ENCODE results near the gene TUSC2.
A peak's percentile ranks its signal among the peaks of the same experiment; 100 is the strongest.

The TUSC2 gene

DNA sequence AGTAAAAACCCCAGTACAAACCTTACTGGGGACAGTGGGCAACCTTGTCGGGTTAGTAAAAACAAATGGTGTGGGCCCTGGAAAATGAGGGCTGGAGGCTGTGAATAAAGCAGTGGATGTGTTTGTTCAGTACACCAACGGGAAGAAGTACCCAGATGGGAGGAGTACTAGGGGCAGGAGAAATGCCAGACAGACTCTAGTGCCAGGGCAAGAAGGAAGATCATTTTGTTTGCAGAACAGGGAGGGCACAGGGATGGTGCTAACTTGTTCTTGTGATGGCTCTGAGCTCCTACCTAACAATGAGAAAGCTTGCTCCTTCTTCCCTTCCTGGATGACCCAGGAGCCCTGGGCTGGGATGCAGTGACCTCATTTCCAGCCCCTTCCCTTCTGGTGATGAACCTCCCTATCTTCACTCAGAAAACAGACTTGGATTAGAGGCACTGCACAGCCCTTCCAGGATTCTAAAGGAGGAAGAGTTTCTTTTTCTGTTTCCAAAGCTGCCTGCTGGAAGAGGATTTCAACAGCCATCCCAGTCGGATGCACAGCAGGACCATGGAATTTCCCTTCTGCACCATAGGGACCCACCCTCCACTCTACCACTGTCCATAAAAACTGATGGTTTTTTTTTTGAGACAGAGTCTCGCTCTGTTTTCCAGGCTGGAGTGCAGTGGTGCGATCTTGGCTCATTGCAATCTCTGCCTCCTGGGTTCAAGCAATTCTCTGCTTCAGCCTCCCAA lies 6.5 kb upstream of the TUSC2 start:
- DNase-seq = no peak

DNA sequence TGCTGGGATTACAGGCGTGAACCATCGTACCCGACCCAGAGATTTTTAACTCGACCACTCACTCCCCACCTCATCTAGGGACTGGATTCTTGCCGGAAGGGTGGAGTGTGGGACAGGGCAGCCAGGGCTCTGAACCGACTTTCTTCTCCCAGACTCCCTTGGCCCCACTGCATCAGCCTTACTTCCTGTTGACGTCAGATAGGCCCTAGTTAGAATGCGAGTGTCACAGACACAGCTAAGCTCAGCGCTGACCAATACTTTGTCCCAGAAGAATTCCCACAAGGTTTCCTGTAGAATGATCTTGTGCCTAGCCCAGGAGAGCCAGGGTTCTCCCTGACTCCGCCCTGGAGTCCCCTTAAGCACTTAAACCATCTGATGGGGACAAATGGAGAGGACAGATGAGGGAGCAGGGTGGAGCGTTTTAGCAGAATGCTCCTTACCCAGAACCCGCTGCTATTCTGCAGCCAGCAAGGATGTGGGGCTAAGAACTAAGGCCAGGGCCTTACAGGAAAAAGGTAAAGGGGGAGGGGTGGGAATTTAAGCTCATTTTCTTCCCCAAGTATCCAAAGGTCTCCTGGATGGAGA lies 5.8 kb upstream of the TUSC2 start:
- no peak for DNase-seq

DNA sequence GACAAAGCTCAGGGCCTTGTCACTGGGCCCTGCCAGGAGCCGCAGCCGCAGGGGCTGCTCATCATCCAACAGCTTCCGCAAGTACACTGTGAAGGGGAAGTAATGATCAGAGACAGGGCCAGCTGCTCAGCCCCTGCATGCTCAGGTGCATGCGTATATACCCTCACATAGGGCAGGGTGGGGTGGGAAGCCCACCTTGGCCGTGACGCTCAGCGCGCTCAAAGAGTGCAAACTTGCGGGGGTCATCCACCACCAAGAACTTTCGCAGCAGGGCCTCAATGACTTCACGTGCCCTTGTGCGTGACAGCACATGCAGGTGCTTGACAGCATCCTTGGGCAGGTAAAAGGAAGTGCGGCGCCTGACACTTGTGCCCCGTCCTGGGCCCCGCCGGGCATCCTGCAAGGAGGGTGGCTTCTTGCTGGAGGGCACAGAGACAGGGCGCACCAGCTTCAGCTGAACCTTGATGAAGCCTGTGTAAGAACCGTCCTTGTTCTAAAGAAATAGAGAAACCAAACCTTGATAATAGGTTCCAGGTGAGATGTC lies 3.4 kb upstream of the TUSC2 start:
- no peak for DNase-seq

DNA sequence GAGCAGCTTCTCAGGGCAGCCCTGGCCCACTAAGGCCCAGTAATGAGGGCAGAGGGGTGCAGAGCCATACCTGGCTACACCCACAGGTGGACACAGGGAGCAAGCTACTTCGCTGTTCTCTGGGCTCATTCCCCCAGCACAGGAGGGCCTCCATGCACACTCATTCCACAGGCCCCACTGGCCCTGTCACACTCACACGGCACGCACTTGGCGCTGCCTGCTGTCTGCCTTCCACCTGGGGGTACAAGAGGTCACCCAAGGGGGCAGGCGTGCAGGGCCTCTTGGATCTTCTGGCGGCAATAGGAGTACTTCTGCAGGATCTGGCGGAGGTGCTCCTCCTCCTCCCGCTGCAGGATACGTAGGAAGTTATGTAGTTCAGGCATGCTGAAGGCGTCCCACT lies 2.3 kb upstream of the TUSC2 start:
- DNase-seq = no peak

DNA sequence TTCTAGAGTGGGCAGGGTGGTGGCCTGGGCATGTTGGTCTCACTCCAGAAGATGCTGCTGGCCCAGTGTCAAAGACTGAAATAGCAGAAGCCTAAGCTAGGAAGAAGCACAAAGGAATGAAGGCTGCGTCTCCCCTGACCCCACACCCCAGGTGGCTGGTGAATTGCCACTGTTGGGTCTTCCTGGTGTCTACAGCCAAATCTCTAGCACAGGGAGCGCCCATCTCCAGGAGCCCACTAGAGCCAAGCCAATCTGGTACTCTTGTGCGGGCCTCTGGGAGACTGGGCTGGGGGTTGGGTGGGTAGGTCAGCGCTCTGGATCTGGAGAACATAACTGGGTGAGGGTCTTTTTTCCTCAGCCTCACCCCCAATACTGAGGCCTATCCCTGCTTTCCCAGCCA lies 894 bp downstream of the TUSC2 start:
- no peak for DNase-seq

DNA sequence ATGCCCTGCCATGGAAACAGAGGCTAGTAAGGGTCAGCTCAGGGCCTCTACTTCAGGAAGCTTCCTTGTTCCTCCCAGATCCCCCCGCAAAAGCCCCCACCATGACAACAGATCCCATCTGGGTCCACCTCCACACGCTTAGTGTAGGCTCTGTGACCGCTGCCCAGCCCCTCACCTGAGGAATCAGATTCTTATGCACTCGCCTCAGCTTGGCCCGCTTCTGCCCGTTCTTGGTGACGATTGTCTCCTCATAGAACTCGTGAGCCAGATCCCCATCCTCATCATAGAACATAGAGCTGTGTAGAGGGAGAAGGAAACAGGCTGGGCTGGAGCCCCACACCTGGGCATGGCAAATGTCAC lies 1.9 kb downstream of the TUSC2 start:
- no peak for DNase-seq

DNA sequence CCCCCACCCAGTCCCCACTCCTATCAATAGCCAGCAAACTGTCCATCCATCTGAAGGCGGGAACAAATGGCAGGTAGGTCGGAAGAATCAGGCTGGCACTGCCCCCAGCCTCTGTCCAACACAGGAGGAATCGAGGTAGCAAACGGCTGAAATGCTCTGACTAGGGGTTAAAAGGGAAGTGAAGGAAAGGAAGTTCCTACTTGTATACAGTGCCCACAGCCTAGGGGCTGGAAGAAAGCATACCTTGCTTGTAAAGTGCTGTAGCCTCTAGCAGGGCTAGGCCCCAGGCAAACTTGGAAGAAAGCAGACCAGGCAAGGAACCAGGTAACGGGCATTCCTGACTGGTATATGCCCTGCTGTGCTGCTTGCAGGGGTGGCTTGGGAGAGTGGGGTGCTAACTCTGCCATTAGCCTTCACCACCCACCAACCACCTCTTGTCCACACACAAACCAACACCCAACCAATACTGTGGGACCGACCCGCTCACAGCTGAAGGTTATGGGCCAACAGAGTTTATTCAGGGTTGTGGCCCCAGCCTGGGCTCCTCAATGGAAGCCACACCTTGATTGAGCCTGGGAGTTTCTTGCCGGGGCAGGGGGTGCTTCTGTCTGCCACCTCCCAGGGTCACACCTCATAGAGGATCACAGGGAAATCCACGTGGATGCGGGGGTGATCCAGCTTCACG lies 2.4 kb downstream of the TUSC2 start:
- no peak for DNase-seq

DNA sequence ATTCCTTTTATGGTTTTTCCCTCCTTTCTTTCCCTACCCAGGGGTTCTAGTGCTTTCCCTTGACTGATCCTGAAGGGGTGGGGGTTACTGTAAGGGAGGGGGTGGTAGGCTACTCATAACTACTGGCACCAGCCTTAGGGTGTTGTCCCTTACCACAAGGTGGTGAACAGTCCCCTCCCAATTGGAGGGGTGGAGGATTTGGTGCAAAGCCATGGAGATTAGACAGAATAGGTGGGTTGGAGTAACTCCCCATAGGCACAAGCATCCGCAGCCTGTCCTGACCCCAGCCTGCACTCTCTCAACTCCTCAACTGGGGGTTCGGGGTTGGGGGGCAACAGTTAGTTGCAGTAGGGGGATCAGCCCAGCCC lies 2.9 kb downstream of the TUSC2 start:
- DNase-seq = no peak

DNA sequence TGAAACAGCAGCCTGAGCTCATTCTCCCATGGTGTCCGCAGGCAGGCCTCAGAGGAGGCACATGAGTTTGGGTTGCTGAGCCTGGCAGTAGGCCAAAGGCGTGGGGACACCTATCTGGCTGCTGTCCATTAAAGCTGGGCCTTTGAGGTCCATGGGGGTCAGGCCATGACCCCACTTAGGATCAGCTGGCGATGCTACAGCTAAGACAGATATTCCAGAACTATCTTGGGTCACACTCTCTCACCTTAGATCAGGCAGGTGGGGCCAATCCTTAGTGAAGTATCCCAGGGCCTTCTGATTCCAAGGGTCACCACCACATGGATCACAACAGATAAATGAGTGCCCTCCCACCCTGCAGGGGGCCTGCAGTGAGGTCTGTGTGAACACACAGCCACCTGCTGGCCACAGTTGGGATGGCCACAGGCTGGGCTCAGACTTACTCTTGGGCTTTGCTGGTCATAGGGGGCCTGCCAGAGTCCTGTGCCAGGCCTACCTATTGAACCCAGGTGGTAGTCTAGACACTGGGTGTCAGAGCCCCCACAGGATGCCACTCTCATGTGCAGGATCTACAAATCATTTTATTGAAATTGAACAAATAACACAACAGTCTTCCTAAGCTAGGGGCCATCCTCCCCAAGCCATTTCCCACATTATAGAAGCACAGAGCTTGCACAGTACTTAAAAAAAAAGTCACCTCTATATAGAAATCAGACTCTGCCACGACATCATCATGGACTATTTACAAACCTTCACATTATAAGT lies 3.5 kb downstream of the TUSC2 start:
- DNase-seq = peak; percentile 45

DNA sequence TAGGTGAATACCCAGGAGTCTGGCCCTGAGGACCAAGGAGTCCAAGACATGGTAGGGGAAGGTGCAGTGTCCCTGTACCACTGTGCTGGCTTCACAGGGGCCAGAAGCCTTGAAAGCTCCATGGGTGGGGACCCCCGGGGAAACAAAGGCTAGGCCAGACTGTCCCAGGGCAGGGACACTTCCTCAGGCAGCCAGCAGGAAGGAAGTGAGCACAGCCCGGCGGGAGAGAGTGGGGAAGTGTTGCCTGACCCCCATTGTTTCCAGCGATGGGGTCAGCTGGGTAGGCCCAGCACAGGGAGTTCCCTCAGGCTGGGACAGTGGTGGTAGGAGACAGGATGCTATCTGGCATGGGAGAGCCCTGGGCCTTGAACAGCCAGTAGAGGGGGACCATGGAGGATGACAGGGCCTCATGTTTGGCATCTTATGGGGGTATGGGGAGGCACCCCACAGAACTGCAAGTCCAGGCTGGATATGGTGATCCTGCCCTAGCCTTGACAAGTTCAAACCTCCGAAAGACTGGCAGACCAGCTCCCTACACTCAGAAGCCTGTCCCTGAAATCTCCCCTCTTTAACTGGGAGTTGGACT lies 4.3 kb downstream of the TUSC2 start:
- no peak for DNase-seq

DNA sequence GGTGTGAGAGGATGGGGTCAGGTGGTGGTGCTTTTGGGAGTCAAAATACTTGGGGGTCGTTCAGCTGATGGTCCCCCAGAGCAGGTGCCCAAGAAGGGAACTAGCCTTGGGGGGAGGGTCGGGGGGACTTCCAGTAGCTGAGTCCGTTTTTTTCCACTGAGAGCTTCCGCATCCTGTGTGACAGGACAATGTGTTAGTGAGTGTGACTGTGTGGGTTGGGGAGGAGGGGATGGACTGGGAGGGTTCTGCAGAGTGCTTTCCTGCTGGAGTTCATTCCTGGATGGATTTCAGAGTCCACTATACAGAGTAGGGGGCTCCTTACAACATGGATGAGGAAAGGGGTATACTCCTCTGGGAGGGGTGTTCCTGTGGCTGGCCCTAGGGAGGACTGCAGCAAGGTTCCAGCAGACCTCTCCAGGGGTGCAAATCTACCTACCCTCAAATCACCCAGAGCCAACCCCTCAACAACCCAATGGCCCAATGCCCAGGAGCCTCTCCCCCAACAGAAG lies 4.9 kb downstream of the TUSC2 start:
- no peak for DNase-seq

DNA sequence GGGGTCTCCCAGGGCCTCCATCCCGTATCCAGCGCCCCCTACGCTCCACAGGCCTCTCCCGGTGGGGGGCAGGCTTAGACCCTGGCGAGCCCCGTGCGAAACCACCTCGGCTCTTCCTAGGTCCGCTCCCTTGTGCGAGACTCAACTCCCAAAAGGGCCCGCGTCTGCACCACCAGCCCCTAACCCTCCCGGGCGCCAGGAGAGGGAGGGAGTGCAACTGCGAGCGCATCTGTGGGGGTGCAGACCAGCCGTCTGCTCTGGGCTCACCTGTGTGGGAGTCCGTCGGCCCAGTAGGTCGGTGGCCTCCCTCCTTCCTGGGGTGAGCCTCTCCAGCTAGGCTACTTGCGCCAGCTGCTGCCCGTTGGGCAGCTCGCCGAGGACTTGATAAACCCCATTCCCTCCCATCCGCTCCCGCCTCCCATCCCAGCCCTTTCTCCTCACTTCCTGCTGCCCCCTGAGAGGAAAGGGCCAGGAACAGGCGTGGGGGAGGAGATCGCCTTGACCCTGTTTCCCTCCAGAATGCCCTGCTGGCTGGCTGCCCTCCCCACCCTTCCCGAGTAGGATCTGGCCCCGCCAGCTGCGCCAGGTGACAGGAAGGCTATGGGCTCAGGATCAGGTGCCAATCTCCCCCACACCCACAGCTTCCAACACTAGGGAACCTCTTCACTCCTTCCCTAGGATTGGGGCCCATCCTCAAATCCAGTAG lies 5.5 kb downstream of the TUSC2 start, which contains the start of gene HYAL2:
Gene HYAL2, minus strand, starts transcription at position 360 of the 706 bp plus-strand sequence. CDS start 2,256 bp downstream, outside the sequence.
- DNase-seq = no peak

DNA sequence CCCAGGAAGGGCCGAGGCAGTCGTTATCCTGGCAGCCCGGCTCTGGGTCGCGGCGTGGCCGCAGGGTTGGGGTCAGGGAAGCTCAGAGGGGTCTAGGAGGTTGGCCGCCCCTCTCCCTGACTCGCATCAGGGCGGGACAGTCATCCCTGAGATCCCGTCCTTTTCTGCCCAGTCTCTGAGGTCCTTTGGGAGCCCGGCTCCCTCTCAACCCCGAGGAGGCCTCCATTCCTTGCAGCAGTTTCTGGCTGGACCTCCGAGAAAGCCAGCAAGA lies 6.0 kb downstream of the TUSC2 start:
- DNase-seq = no peak

DNA sequence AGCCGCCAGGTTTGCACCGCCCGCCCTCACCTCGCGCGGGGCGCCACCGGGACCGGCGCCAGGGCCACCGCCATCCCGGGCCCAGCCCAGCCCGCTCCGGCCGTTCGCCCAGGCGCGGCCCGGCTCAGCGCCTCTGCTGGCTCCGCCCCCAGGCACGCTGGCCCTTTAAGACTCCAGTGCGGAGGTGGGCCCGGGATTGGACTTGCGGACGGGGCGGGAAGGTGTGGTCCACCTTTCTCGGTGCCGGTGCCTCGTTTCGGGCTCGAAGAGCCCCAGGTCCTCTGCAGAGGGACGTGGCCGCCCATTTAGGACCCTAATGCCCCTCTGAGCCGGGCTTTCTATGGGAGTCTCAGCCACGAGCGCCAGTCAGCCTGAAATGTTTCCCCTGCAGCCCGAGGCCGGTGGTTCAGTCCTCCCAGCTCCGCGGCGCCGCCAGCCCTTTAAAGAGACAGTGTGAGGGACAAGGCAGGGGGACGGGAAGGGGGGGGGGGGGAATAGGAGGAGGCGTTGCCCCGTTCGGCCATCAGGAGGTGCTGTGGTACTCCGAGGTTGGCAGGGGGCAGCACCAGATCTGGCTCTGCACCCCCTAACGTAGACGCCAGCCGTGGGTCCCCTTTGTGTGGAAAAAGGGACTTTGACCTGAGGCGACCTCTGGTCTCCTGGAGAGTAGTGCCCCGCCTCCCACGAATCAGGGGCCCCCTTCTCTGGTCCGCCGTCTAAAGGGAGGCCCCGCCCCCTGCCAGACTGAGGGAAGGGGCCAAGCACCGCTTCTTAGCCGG lies 6.5 kb downstream of the TUSC2 start:
- DNase-seq = peak; percentile 84

DNA sequence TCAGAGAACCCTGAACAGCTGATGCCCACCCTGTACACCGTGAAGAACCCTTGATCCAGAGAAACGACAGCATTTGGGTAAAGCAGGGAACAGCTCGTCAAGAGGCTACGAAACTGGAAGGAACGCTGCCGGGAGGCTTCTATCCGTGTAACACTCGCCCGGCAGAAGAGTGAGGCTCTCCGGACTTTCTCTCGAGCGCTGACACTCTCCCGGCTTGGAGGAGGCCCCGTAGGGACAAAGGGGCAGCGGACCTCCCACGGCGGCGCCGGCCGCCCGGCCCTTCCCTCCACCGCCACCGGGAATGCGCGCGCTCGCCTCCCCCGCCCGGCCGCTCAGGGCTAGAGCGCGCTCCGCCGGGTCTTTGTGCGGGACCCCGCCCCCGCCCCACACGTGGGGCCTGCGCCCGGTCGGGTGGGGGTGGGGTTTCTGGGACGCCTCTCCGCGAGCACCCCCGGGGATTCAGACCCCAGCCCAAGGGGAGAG lies 7.1 kb downstream of the TUSC2 start:
- peak; percentile 73 for DNase-seq

DNA sequence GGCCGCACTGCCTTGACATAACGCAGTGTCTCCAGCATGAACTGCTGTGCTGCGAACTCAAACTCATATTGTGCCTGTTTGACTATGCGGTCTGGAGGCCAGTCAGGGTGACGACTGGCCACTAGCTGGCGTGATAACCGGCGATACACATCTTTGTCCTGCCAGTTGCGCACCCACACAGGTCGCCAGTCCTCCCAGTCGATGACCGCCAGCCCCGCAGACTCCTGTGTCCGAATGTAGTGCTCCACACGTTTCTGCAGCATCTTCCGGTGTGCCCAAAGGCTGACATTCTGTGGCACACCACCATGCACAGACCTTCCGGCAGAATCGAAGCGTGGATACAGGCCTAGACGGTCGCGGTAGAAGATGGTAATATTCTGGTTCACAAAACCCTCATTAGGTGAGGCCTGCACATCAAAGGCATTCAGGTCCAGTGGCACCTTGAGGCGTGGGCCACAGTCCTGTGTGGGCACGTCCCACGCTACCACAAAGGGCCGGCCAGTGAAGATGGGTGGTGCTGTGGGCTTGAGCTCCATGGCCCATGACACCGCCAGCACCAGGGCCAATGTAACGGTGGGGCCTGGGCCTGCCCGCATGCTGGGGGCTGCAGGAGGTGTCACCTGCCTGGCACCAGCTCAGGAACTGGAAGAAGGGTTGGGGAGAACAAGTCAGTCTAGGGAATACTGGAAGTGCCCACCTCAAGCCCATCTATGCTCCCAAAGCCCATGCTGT lies 8.0 kb downstream of the TUSC2 start:
- DNase-seq = no peak

DNA sequence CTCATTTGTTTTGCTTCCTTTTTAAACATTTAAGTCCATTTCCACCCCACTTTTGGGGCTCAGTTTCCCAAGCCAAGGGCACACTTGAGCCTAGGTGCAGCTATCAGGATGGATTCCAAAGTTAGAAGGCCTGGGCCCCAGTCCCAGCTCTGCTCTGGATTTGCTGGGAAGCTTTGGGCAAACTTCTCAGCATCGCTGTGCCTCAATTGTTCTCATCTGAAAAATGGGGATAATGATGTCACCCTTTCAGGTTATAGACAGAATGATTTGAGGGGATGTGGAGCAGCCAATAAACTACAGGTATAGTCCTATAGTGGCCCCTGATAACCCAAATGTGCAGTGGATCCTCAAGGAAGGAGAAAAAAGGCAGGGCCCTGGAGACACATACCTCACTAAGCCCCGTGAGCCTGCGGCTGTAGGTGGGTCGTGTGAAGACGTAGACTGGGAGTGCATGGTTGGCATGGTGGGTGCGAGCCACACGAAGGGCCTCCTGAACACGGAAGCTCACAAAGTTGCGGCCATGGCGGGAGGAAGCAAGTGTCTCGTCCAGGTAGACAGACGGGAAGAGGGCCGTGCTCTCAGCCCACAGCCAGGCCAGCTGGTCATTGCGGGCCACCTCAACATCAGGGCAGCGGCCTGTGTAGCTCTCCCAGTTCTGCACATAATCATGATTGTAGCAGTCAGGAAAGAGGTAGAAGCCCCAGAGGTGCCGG lies 8.7 kb downstream of the TUSC2 start:
- no peak for DNase-seq

DNA sequence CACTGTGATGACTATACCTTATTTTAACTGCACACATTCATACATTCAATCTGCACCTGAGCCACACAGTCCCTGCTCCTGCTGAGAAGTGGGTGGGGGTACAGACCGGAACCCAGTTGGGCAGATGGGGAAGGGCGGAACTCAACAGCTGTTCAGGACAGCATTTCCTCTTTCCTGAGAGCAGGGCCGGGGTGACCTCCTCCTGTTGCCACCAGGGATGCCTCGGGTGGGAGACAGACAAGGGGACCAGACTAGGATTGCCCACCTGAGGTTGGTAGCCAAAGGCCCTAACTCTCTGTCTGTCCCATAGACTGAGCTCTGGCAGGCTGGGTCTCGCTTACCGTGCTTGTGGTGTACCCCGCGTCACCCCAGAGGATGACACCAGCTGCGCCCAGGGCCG lies 9.4 kb downstream of the TUSC2 start:
- no peak for DNase-seq

DNA sequence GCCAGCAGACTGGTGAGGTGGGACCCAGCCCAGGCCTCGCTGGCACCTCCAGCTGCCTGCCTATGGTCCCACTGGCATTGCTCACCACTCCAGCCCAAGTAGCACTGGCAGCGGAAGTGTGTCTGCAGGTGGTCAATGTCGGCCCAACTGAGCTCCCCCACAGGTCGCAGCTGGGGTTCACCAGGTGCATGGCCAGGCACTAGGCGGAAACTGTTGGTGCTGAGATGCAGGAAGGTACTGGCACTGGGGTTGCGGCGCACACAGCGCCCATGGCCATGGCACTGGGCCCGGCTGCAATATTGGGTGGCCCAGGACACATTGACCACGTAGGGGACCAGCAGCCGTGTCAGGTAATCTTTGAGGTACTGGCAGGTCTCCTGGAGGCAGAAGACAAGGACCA lies 9.9 kb downstream of the TUSC2 start:
- no peak for DNase-seq

DNA sequence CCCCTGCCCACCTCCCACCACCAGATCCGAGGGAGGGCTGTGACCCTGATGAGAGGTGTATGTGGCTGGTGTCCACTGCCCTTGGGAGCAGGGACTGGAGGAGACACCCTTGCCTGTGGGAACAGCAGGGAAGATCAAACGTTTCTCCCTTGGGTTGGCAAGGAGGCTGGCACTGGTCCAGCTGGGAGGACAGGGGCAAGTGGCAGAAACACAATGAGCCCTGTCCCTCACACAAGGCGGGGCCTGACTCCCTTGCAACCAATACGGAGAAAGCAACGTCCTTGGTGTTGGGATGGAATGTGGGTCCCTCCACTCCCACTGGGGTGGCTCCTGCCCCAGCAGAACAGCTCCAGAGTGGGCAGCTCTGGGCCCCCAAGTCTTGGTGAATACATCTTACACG lies 10.7 kb downstream of the TUSC2 start:
- no peak for DNase-seq
